Activated naive CD8-positive, alpha-beta T cell treated with anti-CD3 and anti-CD28 coated beads, Interleukin-2, amount 50 U/mL, for 16 hours (primary cell): ENCODE data around the gene LIPK.
"Not testable (repeated sequence)": the region's sequence is repeated elsewhere in the genome, so short reads cannot be mapped to it uniquely, and the experiment has no call there.

Experiments used
- DNase-seq: peaks from one replicate; pipeline ENCODE4 v3.0.0-alpha.2; 2020; ENCODE audit warnings: low read depth, low spot score

LIPK gene

GRCh38 chr10:88705958-88706357, at the start of gene LIPK:
TSS of gene LIPK (plus strand) at chr10:88706249. CDS start at chr10:88724544, 18,295 bp downstream.
- no peak for DNase-seq

GRCh38 chr10:88657901-88658300, 48.1 kb upstream of the LIPK start:
- no peak for DNase-seq

GRCh38 chr10:88659725-88660597, 46.1 kb upstream of the LIPK start:
- no peak for DNase-seq

GRCh38 chr10:88660598-88660884, 45.5 kb upstream of the LIPK start:
- no peak for DNase-seq

- no peak for DNase-seq
Observed at GRCh38 chr10:88661018-88661417, 45.0 kb upstream of the LIPK start.

- no peak for DNase-seq
Observed at GRCh38 chr10:88661577-88661976, 44.5 kb upstream of the LIPK start.

GRCh38 chr10:88663153-88663552, 42.9 kb upstream of the LIPK start:
- DNase-seq = not testable (repeated sequence)

- DNase-seq = no peak
Observed at GRCh38 chr10:88664142-88664541, 41.9 kb upstream of the LIPK start, which contains the start of gene LIPF. TSS of gene LIPF (plus strand) at chr10:88664442. CDS start at chr10:88667298, 2,856 bp downstream.

GRCh38 chr10:88668465-88668864, 37.6 kb upstream of the LIPK start:
- DNase-seq = no peak

- DNase-seq = no peak
Observed at GRCh38 chr10:88670497-88670896, 35.6 kb upstream of the LIPK start.

- DNase-seq = no peak
Observed at GRCh38 chr10:88672041-88672440, 34.0 kb upstream of the LIPK start.

GRCh38 chr10:88676283-88677060, 29.6 kb upstream of the LIPK start:
- no peak for DNase-seq

GRCh38 chr10:88680958-88681357, 25.1 kb upstream of the LIPK start:
- no peak for DNase-seq

- no peak for DNase-seq
Observed at GRCh38 chr10:88682491-88682890, 23.6 kb upstream of the LIPK start.

- no peak for DNase-seq
Observed at GRCh38 chr10:88687853-88688467, 18.1 kb upstream of the LIPK start.

GRCh38 chr10:88689366-88689765, 16.7 kb upstream of the LIPK start:
- no peak for DNase-seq

GRCh38 chr10:88693392-88694020, 12.5 kb upstream of the LIPK start:
- no peak for DNase-seq

- no peak for DNase-seq
Observed at GRCh38 chr10:88702848-88703597, 3.0 kb upstream of the LIPK start.

- DNase-seq = no peak
Observed at GRCh38 chr10:88707429-88708155, 1.5 kb downstream of the LIPK start.

- DNase-seq = not testable (repeated sequence)
Observed at GRCh38 chr10:88709361-88709760, 3.3 kb downstream of the LIPK start.

GRCh38 chr10:88715517-88715916, 9.5 kb downstream of the LIPK start:
- no peak for DNase-seq
